ENCODE results near the gene NRG2. TPM values are rescaled to one million over a fixed set of nuclear protein-coding genes. Genes with fewer than 3 reads are reported as not detected.

Gene NRG2
- total and polyA plus RNA-seq, 2 of the 8 experiments (the other 6 are each of a cell fraction or from before 2014, with no cell fraction given) = 0.27 to 0.54 TPM

- Histone ChIP-seq H2BK120ac (replicated peaks; ENCODE audit: low read depth, low read length) (no peak overlapping the region), H3K18ac (ENCODE audit: extremely low read depth, low read length) (no peak overlapping the region), H3K56ac (replicated peaks; ENCODE audit: insufficient read length, low read depth, low read length) (no peak overlapping the region), H4K20me1 (replicated peaks in 1 of 2; ENCODE audit: control insufficient read depth in 1 of 2, insufficient read depth in 2 of 2, low read length in 2 of 2) (no peaks in the 10 kb centered on the region), H3K4me2 (ENCODE audit: insufficient read depth in 1 of 2, low read depth in 2 of 2, low read length in 2 of 2) (no peak overlapping the region), H3K9ac (replicated peaks in 1 of 4; ENCODE audit: extremely low read depth in 1 of 4, low read depth in 3 of 4, low read length in 3 of 4) (no peak overlapping the region), H3K4me3 (ENCODE audit: extremely low read depth in 1 of 4, insufficient read depth in 2 of 4, low read depth in 3 of 4, low read length in 4 of 4) (no peak overlapping the region), H3K4me1 (replicated peaks in 1 of 4; ENCODE audit: control insufficient read depth in 3 of 4, insufficient read depth in 4 of 4, low read length in 3 of 4) (no peaks in the 10 kb centered on the region), H3K23ac (ENCODE audit: insufficient read length) (no peak overlapping the region), H3K4ac (replicated peaks; ENCODE audit: insufficient read length, low read depth, low read length) (no peak overlapping the region), H2AK5ac (ENCODE audit: low read depth, low read length) (no peak overlapping the region), H3K79me2 (ENCODE audit: control insufficient read depth in 1 of 2, insufficient read depth in 2 of 2, low read length in 2 of 2) (no peaks in the 10 kb centered on the region), H2BK5ac (ENCODE audit: low read depth, low read length) (no peak overlapping the region), H2BK12ac (ENCODE audit: low read depth, low read length) (no peak overlapping the region), H4K91ac (replicated peaks; ENCODE audit: insufficient read length, low read length) (no peak overlapping the region), H2AFZ (ENCODE audit: low read length) (no peak overlapping the region), H3K36me3 (ENCODE audit: control insufficient read depth in 2 of 4, insufficient read depth in 4 of 4, low read length in 3 of 4) (no peaks in the 10 kb centered on the region), H3K79me1 (ENCODE audit: low read depth, low read length) (no peaks in the 10 kb centered on the region), H4K8ac (ENCODE audit: extremely low read depth, insufficient read depth, low read length) (no peak overlapping the region), H3K9me3 (ENCODE audit: insufficient read depth in 2 of 2, low read depth in 1 of 2, low read length in 1 of 2) (no peaks in the 10 kb centered on the region), H2BK20ac (ENCODE audit: low read length) (no peak overlapping the region), H3K27me3 (replicated peaks in 1 of 4; ENCODE audit: control insufficient read depth in 3 of 4, extremely low read depth in 1 of 4, insufficient read depth in 3 of 4, low read length in 3 of 4) (no peaks in the 10 kb centered on the region), H4K5ac (ENCODE audit: insufficient read length, low read depth, low read length) (no peak overlapping the region), H3K14ac (ENCODE audit: insufficient read length) (no peak overlapping the region), H2BK15ac (ENCODE audit: low read length) (no peak overlapping the region), H3K27ac (ENCODE audit: low read depth, low read length) (no peak overlapping the region), H3K23me2 (ENCODE audit: low read depth, low read length) (no peaks in the 10 kb centered on the region; the same call in 1 of the 2 replicates)
- no peak for FAIRE-seq
- ChIA-PET CTCF (ENCODE audit: partially characterized antibody) (interaction anchor here (0.5 kb wide), 1 partner anchor 106 kb away, joined by 3 read pairs; no protein-coding TSS in a partner anchor), POLR2A (ENCODE audit: partially characterized antibody) (no interaction called here)
- 87% methylated on average over 1 of the region's 1 CpG; no CpG with 5 or more reads in 1 of the 2 experiments for WGBS, 2 experiments (ENCODE audit: extremely low coverage in 1 of 2, insufficient coverage in 1 of 2, insufficient read length in 1 of 2, insufficient replicate concordance in 2 of 2, low coverage in 1 of 2, low lambda C conversion rate in 2 of 2, missing lambda C conversion rate in 1 of 2)
- DNase-seq (ENCODE audit: low read depth in 1 of 2, low spot score in 2 of 2) = no peak
- TF ChIP-seq KDM1A (IDR thresholded peaks at IDR 0.05; ENCODE audit: borderline replicate concordance, low read length) = no peak
These were observed 47.2 kb upstream of the NRG2 start for GRCh38 chr5:140090251-140090650.

All from H1 (cell line).